Inferior parietal cortex (tissue), 1 donor: ENCODE data around the gene CNKSR3.

Source experiments
- DNase-seq: peaks from one replicate; pipeline ENCODE4 v3.0.0-alpha.2; 2016; ENCODE audit errors: extremely low spot score

The CNKSR3 gene

DNA sequence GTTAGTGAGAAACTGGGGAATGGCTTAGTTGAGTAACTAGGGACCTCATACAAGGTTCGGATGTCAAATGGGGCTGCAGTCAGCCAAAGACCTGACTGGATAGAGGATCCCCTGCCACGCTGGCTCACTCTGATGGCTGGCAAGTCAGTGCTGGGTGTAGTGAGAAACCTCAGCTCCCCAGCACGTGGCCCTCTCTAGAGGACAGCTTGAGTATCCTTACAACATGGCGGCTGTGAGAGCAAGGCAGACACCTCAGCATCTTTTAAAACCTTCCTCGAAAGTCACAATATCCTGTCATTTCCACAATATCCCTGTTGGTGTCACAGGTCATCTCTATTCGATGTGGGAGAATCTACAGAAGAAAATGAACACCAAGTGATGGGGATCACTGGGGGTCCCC lies 127.2 kb downstream of the CNKSR3 start:
- DNase-seq = no peak

DNA sequence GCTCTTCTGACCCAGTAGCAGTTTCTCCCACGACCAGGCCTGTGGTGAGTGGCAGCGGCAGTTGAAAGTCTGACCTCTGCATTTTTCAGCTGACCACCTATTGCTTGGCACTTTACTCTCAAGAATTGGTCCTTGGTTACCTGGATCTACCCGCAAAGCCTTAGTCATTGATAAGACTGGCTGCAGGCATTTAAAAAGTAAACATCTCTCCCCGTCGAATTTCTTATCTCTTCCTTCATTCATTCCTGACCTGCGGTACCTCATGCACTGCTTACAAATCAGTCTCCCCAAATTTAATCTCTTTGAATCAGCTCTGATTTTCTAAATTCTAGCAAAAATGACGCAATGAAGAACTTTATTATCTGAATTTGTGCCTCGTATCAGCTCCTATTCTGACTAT lies 127.7 kb downstream of the CNKSR3 start:
- no peak for DNase-seq

DNA sequence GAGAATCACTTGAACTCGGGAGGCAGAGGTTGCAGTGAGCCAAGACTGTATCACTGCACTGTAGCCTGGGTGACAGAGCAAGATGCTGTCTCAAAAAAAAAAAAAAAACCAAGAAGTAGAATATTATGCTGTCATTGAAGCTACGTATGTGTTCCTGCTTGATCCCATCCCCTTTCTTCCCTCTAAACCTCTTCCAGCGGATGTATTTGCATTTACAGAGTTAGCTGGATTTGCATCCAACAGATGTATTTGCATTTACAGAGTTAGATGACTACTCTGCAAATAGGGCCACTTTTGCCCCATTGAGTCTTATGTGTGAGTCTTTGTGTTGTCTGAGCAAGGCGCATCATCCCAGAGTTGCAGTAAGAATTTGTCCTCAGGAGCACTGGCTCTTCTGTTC lies 128.9 kb downstream of the CNKSR3 start:
- DNase-seq = no peak

DNA sequence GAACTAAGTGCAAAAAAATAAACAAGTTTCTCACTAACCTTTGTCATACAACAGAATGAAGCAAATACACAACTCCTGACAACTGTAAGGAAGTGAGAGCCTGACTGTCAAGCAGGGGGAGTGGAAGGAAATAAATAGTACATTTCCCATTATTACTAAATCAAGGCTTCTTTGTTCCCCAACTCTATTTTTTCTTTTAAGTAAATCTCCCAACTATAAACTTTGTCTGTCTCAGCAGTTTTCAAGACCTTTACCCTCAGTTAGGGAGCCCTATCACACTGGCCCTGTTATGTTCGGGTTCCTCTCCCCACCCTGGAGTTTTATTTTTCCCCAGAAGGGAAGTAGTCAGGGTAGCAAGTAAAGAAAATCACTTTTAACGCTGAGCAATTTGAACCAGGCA lies 129.7 kb downstream of the CNKSR3 start:
- no peak for DNase-seq

DNA sequence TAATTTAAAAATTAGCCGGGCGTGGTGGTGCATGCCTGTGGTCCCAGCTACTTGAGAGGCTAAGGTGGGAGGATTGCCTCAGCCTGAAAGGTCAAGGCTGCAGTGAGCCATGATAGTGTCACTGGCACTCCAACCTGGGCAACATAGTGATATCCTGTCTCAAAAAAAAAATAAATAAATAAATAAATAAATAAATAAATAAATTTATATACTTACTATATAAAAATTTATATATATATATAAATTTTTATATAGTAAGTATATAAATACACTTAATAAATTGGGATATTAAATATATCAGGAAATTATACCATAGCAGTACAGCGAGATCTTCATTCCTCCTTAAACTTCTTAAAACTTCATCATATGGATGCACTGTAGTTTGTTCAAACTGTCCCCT lies 130.9 kb downstream of the CNKSR3 start:
- DNase-seq = no peak

- DNase-seq = no peak
These were observed 132.0 kb downstream of the CNKSR3 start for GRCh38 chr6:154378518-154378917.

GRCh38 chr6:154377726-154378125 lies 132.8 kb downstream of the CNKSR3 start:
- no peak for DNase-seq

- no peak for DNase-seq
These were observed 136.5 kb downstream of the CNKSR3 start for GRCh38 chr6:154373971-154374370.

- no peak for DNase-seq
These were observed 139.2 kb downstream of the CNKSR3 start for GRCh38 chr6:154371281-154371680.

- DNase-seq = peak; percentile 72
These were observed 139.9 kb downstream of the CNKSR3 start for GRCh38 chr6:154370545-154370944.

DNA sequence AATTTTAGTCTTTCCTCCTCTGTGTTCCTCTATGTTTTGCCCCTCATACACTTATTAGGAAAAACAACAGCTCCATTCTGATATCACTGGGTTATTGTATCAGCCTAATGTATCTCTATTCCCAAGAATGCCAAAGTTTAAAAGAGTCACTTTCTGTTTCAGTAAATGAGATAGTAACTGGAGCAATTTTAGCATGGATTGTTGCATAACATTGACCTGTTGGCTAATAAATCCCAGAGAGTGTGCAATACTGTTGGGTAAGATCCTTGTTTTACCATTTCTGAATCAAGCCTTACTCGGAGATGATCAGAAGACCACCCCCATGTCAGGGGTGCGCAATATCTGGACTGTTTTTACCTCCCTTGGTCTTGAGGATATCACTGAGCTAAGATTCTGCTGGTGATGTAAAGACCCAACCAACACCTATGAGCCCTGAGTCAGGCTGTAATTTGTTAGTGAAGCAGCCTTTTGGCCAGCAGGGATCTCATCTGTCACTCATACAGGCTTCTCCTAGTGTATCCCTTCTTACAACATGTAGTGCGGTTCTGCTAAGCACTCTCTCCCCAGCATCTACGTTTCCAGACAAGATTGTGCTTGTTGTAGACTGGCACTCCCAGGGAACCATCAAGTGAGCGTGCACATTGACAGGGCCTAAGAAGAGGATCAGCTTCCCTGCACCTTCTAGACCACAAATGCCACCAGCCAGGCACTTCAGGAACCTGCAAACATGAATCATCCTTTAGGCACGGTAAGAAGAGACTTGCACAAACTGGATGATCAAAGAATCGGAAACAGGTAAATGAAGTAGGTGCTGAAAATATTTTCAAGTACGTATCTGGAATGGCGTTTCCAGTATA lies 142.4 kb downstream of the CNKSR3 start:
- DNase-seq = no peak

DNA sequence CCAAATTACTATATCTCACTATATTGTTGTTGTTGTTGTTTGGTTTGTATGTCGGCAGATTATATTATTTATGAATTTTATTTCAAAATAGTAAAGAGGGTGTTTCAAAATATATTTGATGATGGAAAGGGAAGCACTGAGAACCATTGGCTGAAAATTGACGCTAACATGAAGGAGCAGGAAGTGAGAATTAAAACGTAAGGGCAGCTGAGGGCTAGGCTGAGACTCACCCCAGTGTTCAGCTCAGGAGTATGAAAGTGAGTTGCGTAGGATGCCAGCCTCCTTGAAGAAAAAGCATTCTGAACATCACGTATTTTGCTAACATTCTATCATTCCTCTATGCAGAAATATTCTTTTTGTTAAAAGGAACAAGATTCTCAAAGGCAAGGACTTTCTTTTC lies 143.1 kb downstream of the CNKSR3 start:
- no peak for DNase-seq

- DNase-seq = no peak
These were observed 146.7 kb downstream of the CNKSR3 start for GRCh38 chr6:154363821-154364220.

DNA sequence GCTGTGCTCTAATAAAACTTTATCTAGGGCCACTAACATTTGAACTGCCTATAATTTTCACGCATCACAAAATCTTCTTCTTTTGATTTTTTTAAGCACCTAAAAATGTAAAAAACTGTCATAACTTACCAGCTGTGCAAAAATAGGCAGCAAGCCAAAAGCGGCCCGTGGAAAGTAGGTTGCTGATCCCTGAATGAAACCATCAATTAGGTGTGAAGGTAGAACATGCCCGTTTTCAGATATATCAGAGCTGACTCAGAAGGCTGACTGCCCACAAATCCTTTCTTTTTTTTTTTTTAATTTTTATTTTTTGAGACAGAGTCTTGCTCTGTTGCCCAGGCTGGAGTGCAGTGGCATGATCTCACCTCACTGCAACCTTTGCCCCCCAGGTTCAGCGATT lies 149.0 kb downstream of the CNKSR3 start:
- DNase-seq = no peak

DNA sequence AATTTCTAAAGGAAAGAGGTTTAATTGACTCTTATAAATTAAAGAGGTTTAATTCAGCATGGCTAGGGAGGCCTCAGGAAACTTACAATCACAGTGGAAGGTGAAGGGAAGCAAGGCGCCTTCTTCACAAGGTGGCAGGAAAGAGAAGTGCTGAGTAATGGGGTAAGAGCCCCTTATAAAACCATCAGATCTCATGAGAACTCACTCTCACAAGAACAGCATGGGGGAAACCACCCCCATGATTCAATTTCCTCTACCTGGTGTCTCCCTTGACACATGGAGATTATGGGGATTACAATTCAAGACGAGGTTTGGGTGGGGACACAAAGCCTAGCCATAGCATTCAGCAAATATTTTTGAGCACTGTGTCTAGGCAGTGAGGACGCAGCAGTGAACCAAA lies 150.0 kb downstream of the CNKSR3 start:
- DNase-seq = no peak

DNA sequence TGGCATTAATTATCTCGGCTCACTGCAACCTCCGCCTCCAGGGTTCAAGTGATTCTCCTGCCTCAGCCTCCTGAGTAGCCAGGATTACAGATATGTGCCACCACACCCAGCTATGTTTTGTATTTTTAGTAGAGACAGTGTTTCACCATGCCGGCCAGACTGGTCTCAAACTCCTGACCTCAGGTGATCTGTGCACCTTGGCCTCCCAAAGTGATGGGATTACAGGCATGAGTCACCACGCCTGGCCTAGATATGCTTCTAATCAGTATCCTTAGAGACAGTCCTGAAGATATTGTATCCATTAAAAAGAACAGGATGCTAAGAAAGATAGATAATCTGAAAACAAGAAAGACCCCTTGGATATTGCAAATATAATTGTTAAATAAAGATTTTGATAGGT lies 150.8 kb downstream of the CNKSR3 start:
- DNase-seq = no peak

GRCh38 chr6:154359161-154359574 lies 151.3 kb downstream of the CNKSR3 start:
- DNase-seq = no peak

DNA sequence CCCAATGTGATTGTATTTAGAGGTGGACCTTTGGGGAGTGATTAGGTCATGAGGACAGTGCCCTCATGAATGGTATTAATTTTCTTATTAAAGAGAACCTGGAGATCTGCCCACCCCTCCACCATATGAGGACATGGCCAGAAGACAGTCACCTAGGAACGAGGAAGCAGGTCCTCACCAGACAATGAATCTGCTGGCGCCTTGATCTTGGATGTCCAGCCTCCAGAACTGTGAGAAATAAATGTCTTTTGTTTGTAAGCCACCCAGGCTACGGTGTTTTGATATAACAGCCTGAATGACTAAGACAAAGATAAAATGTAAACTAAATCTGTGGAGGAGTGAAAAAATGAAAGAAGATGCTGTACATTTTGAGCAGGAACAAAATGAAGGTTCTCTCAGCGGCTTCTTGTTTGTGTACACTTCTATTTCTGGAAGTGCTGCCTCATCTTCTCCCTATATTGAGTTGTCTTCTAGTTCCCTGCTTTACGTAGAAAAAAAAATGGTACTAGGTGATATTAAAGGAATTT lies 152.4 kb downstream of the CNKSR3 start:
- no peak for DNase-seq

GRCh38 chr6:154356690-154357089 lies 153.8 kb downstream of the CNKSR3 start, which contains the start of gene IPCEF1:
IPCEF1 (minus strand) TSS chr6:154356803; CDS start chr6:154265947, 90,856 bp downstream.
- DNase-seq = no peak

DNA sequence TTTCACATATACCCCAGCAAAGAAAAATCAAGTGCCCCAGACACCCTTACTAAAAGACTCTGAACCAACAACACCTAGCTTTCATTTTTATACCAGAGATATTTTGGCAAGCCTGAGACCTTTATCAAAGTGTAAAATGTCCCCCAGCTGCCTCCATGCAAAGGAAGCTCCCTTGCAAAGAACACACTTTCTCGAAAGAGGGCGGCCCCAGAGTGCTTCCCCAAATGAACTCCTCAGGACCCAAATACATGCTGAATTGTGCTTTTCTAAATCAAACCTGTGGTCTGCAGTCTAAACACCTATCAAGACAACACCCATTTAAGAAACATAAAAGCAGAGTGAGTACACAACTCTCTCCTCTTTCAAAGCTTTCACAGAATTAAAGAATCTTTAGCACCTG lies 154.4 kb downstream of the CNKSR3 start:
- no peak for DNase-seq

GRCh38 chr6:154354265-154354777 lies 156.2 kb downstream of the CNKSR3 start:
- DNase-seq = no peak

- DNase-seq = no peak
These were observed 156.9 kb downstream of the CNKSR3 start for GRCh38 chr6:154353626-154354025.

DNA sequence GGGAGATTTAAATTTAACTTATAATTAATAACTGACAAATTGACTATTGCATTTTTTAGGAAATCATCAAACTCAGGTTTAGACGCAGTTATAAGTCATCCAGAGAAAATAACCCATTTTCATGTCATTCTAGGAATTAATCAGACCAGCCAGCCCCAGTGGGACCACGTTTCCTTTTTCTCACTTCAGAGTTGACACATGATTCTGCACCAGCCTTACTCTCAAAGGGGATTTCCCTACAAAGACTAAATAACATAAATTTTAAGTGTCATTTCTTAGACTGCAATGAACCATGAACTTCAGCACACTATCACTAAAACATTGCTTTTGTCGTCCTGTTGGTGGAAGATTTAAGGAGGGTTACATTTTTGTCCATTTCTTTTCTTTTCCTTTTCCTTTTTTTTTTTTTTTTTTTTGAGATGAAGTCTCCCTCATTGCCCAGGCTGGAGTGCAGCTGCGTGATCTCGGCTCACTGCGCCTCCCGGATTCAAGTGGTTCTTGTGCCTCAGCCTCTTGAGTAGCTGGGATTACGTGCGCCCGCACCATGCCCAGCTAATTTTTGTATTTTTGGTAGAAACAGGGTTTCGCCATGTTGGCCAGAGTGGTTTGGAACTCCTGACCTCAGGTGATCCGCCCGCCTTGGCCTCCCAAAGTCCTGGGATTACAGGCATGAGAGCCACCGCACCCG lies 157.4 kb downstream of the CNKSR3 start:
- no peak for DNase-seq
